GM18868 (cell line): ENCODE measurements around the gene LRIG1.
A peak's percentile ranks its signal among the peaks of the same experiment; 100 is the strongest.

ENCODE experiments used
- ATAC-seq: cut with Tn5 transposase; IDR thresholded peaks from one replicate; pipeline ENCODE4 v1.9.1; 2021; ENCODE audit warnings: mild to moderate bottlenecking, moderate library complexity; ENCODE audit not compliant: unreplicated experiment

LRIG1 gene

DNA sequence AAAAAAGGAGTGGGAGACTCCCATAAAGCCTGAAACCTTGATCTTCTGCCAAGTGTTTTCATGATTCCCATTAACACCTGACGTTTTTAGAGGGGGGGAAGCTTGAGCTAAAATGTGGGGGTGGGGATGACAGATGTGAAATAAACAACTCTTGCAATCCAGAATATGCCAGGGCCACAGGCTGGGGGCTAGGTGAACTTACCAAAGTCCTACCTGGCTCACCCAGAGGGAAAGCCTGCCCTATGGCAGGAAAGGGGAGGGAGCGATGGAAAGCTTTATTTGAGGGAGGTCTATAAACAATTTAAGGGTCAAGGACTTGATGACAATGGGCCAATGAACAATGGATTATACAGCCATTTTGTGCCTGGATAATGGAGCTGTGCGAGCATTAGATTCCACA, 108.3 kb downstream of the LRIG1 start:
- ATAC-seq, result no peak

GRCh38 chr3:66390013-66390412, 110.8 kb downstream of the LRIG1 start:
- ATAC-seq, result peak; percentile 27

GRCh38 chr3:66386925-66387650, 113.7 kb downstream of the LRIG1 start:
- peak; percentile 63 for ATAC-seq

DNA sequence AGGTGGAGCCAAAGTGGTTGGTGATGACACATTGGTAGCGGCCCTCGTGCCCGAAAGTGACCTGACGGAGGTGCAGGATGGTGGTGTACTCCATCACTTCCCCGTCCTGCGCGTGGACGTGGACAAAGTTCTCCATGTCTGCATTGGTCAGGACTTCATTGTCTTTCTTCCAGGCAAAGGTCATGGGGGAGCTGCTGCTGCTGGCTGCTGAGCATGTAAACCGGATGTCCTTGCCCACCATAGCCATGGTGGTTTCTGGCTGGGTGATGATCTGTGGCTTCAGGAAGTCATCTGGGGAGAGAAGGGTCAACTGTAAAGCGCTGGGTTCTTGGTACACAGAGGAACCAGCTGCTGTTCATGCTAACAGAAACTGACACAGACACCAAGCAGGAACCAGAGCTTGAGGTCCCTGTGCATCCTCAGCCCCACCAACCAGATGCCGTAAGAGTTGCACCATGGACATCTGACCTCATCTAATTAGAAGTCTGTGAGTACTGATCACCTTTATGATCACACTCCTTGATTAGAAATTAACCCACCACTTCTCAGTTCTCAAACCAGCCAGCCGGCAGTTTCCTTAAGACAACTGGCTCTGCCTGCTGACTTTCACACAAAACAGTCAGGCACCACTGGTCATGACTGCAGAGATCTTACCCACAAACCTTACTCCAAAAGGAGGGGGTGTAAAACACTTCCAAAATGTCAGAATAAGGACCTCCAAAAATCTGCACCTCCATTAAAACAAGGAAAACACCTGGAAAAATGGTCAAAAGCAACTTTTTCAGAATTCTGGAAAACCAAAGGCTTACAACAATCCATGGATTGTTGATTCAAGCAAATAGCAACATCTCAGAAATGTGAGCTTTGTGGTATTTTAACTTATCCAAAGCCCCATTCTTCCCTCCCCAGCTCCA, 114.6 kb downstream of the LRIG1 start:
- peak; percentile 73 for ATAC-seq

GRCh38 chr3:66385066-66385465, 115.8 kb downstream of the LRIG1 start:
- ATAC-seq, result no peak

DNA sequence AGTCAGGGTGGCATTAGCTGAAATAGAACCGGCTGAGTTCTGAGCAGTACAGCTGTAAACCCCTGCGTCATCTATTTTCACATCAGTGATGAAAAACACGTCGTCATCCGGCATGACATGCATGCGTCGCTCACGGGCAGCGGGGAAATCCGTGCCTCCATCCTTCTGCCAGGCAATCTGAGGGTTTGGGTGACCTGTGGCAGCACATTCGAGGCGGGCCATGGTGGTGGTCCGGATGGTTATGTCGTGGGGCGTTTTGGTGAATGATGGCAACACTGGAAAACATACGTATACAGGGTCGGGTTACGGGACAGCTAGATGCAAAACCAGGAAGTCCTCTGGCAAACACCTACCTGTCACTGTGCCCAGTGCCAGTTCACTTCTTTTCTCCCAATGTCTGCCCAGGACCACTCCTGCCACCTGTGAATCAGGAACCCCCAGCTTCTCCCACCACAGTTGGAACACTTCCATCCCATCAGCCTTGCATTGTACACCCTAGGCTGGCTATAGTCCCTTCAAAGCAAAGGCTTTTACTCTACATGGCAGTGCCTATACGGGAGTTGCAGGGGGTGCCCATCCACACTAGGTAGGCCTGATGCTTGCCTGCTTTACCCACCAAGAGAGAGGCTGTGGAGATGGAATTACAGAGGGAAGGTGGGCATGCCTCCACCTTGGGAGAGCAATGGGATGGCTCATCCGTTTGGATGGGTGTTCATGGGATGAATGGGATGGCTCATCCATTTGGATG, 116.7 kb downstream of the LRIG1 start:
- ATAC-seq, result no peak

- ATAC-seq, result no peak
These were observed 117.8 kb downstream of the LRIG1 start for GRCh38 chr3:66383023-66383422.

- ATAC-seq, result no peak
These were observed 118.7 kb downstream of the LRIG1 start for GRCh38 chr3:66382142-66382541.

- ATAC-seq, result no peak
These were observed 119.2 kb downstream of the LRIG1 start for GRCh38 chr3:66381626-66382025.

- no peak for ATAC-seq
These were observed 120.5 kb downstream of the LRIG1 start for GRCh38 chr3:66380200-66380932.

- ATAC-seq, result no peak
These were observed 121.3 kb downstream of the LRIG1 start for GRCh38 chr3:66379565-66379964.

- ATAC-seq, result no peak
These were observed 122.6 kb downstream of the LRIG1 start for GRCh38 chr3:66378256-66378655.

DNA sequence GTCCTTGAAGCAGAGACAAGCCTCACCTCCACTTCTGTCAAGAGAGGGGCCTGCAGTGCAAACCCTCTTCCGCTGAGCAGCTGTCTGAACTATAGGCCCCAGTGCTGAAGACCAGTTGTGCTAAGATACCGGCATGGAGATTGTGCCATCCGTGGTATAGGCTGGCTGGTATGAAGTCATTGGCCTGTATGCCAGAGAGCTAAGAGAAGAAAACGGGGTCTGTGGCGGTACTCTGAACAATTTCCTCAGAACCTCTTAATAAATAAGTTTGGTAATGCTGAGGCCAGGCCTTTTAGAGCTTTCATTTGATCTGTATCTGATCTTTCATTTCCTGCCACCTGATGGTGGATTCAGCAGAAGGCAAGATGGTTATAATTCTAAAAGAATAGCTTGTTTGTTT, 123.0 kb downstream of the LRIG1 start:
- ATAC-seq, result no peak

GRCh38 chr3:66376568-66376967, 124.3 kb downstream of the LRIG1 start:
- ATAC-seq, result no peak

DNA sequence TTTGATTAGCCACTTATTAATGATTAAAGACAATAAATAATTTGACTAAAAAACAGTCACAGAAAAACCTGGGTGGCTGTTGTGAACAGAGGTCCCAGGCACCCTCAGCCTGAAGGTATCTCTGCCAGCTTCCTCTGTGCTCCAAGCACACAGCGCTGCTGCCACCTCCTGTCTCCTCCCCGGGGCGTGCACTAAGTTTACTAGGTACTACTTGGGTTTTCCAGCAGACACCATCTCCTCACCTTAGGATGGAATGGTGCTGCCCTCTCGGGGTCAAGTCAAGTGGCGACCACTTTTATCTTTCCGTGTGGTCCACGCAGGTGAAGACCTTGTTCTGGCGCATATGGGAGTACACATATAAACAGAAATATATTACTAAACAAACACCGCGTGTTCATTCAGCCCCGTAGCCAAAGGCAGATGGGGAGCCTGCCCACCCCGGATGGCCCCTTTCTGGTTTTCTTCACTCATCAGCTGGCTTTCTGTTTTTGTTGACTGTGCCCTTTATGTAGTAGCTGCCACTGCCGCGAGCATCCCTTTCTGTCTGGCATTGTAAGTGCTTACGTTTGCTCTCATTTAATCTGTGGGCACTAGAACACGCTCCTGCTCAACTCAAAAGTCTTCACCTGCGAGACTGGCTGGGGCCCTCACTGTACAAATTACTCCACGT, 128.0 kb downstream of the LRIG1 start:
- no peak for ATAC-seq

GRCh38 chr3:66371432-66371831, 129.4 kb downstream of the LRIG1 start:
- no peak for ATAC-seq

- no peak for ATAC-seq
These were observed 130.6 kb downstream of the LRIG1 start for GRCh38 chr3:66370179-66370578.

DNA sequence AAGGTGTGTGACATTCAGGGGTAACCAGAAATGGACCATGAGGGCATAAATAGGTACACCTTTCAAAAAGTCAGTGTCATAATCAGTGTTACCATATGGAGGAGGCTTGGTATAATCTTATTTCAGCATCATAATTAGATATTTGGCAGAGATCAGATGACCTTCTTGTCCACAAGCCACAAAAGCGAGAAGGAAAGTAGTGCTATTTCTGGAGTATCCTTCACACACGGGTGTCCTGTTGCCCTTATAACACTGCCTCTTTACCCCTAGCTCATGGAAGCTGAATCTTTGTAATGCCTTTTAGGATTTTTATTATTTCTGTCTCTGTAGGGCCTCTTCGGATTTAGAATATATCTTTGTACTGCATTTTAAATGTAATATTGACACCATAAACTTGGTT, 132.8 kb downstream of the LRIG1 start:
- no peak for ATAC-seq

DNA sequence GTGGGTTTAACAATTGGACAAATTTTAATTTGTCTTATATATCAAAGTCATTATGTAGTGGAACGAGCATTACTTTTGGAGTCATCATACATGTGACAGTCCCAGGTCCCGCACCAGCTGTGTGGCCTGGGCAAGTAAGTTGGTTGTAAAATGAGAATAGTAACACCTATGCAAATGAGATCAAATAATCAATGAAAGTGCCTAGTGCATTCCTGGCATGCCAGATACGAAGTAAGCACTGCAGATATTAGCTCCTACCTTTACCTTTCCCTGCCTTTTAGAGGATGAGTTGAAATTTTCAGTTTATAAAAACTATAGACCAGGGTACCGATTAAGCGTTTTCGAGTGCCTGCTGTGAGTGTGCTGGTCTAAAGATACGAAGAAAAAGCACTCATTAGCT, 134.1 kb downstream of the LRIG1 start:
- no peak for ATAC-seq

DNA sequence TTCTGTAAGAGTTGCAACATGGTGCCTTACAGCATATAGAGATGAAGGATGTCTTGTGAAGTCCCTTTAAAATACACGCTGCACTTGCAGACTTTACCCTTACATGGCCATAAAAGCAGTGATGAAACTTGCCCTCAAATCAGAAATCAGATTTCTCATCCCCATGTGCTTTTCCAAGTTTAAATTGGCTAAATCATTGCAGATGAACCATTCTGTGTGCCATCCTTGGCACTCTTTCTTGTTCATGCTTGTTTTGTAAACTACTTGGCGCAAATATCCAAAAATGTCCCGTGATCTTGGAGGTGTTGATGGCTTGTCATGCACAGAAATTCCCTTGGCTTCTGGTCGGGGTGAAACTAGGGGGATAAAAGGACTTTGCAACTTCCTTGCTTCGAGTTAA, 135.7 kb downstream of the LRIG1 start:
- ATAC-seq, result no peak
